T-cell (primary cell): ENCODE data around the gene GCNA. TPM values are rescaled to one million over a fixed set of nuclear protein-coding genes. Genes with fewer than 3 reads are reported as not detected.

Source experiments
- ATAC-seq, 4 experiments: fragments of 200-7000 bp in 3 of 4; fragments of 150-1000 bp in 1 of 4; cut with Tn5 transposase; replicated peaks in 1 of 4; 1 replicate in 3 of 4; 2 replicates in 1 of 4; pipeline ENCODE4 v1.10.0; 2021; ENCODE audit warnings: moderate library complexity in 3 of 4, mild to moderate bottlenecking in 2 of 4, moderate number of reproducible peaks in 1 of 4
- CTCF ChIA-PET, 2 donors: fragments of 300-600 bp; sonication (Branson Sonifier 250); formaldehyde crosslinking; loops; one replicate each; lab custom pipeline; 2022; ENCODE audit warnings: antibody characterized with exemption in 2 of 2; lab: Charles Lee
- POLR2A ChIA-PET, 2 donors: fragments of 300-600 bp; sonication (Branson Sonifier 250); formaldehyde crosslinking; loops; one replicate each; lab custom pipeline; 2022; ENCODE audit warnings: antibody characterized with exemption in 2 of 2; lab: Charles Lee
- DNase-seq, 35 experiments: peaks; one replicate each; pipeline versions ENCODE4 v3.0.0 to v3.0.0-alpha.2; 2013 to 2023
- H3K27ac ChIP-seq: one replicate; pipeline ENCODE4 v1.5.1; 2013; ENCODE audit warnings: low read length
- H3K27me3 ChIP-seq, 2 experiments: replicated peaks in 1 of 2; 1 replicate in 1 of 2; 2 replicates in 1 of 2; pipeline versions ENCODE4 v1.6.1 to v1.7.0; 2013; ENCODE audit warnings: low read length in 1 of 2, mixed read lengths in 1 of 2; ENCODE audit not compliant: control insufficient read depth in 2 of 2, insufficient read depth in 2 of 2; ENCODE audit errors: extremely low read depth in 1 of 2
- H3K36me3 ChIP-seq, 2 donors: 1 replicate in 1 of 2; 2 replicates in 1 of 2; pipeline versions ENCODE4 v1.6.1 to v1.7.0; 2013; ENCODE audit warnings: low read length in 1 of 2; ENCODE audit not compliant: control insufficient read depth in 2 of 2, insufficient read depth in 1 of 2; ENCODE audit errors: extremely low read depth in 1 of 2
- H3K4me1 ChIP-seq, 2 experiments: 1 replicate in 1 of 2; 2 replicates in 1 of 2; pipeline versions ENCODE4 v1.6.1 to v1.7.0; 2013; ENCODE audit warnings: low read length in 2 of 2, mixed read lengths in 1 of 2; ENCODE audit not compliant: insufficient read depth in 2 of 2, control insufficient read depth in 1 of 2; ENCODE audit errors: extremely low read depth in 1 of 2
- H3K4me3 ChIP-seq, 2 donors: 1 replicate in 1 of 2; 2 replicates in 1 of 2; pipeline versions ENCODE4 v1.5.1 to v1.7.0; 2013; ENCODE audit warnings: mild to moderate bottlenecking in 2 of 2, low read length in 1 of 2, moderate library complexity in 1 of 2; ENCODE audit not compliant: control insufficient read depth in 1 of 2; ENCODE audit errors: extremely low read depth in 1 of 2
- H3K9me3 ChIP-seq: 2 replicates; pipeline ENCODE4 v1.7.0; 2013
- H3K27ac Mint-ChIP-seq, 2 donors: one replicate each; pipeline ENCODE4 v1.8.0; 2020 to 2021; ENCODE audit warnings: mild to moderate bottlenecking in 2 of 2, mixed read lengths in 2 of 2
- H3K27me3 Mint-ChIP-seq, 2 donors: one replicate each; pipeline ENCODE4 v1.8.0; 2021 to 2022; ENCODE audit warnings: mixed read lengths in 2 of 2
- H3K36me3 Mint-ChIP-seq: one replicate; pipeline ENCODE4 v1.8.0; 2021; ENCODE audit warnings: mixed read lengths
- H3K4me1 Mint-ChIP-seq, 3 donors: one replicate each; pipeline ENCODE4 v1.8.0; 2020 to 2022; ENCODE audit warnings: mixed read lengths in 3 of 3, mild to moderate bottlenecking in 1 of 3
- H3K4me3 Mint-ChIP-seq, 3 donors: one replicate each; pipeline ENCODE4 v1.8.0; 2020 to 2022; ENCODE audit warnings: mild to moderate bottlenecking in 3 of 3, mixed read lengths in 3 of 3, moderate library complexity in 3 of 3
- H3K9me3 Mint-ChIP-seq, 3 donors: one replicate each; pipeline ENCODE4 v1.8.0; 2020 to 2022; ENCODE audit warnings: mixed read lengths in 3 of 3
- WGBS: methylation state at CpG from one replicate; pipeline ENCODE4 v1.1.5; 2013; ENCODE audit warnings: missing lambda C conversion rate; ENCODE audit not compliant: insufficient coverage; 5-methylcytosine and 5-hydroxymethylcytosine counted together
- total RNA-seq, 35 experiments: library from RNA in 6 of 35; stranded (reverse) in 6 of 35; fragments of 120-200 nt in 1 of 35; gene quantifications; one replicate each; pipeline versions ENCODE4 v1.2.1 to v1.2.4 and lab custom pipeline; 2013 to 2026

Gene GCNA
- total RNA-seq, 5 donors from 2014 or later (not counting 1 experiment from before 2014, with no cell fraction given) = 5.2 to 8.6 (median 5.6) TPM

GRCh38 chrX:71612256-71612655 lies 34.0 kb downstream of the GCNA start:
- no peak overlapping the region for H3K4me3 ChIP-seq
- Mint-ChIP-seq H3K4me3 (no peak overlapping the region), H3K27me3 (peaks cover 0 to 11% of the 10 kb centered on the region in 2 donors), H3K4me1 (peaks cover 47 to 57% (median 49%) of the 10 kb centered on the region in 3 donors), H3K36me3 (peaks cover 50% of the 10 kb centered on the region), H3K27ac (peak overlapping the region; percentile 13 to 43), H3K9me3 (no peaks in the 10 kb centered on the region)
- no peak for DNase-seq
- ChIA-PET POLR2A (interaction anchor here in 1 of 2 donors (0.7 kb wide), 1 partner anchor 1244 kb away, joined by 5 read pairs; no protein-coding TSS in a partner anchor), CTCF (interaction anchor here in 1 of 2 donors (1.1 to 1.2 kb wide), 2 partner anchors 10 kb away, joined by 3 read pairs; no protein-coding TSS in a partner anchor)
- H3K27me3 ChIP-seq = no peaks in the 10 kb centered on the region
- H3K4me1 ChIP-seq = peaks cover 6 to 56% of the 10 kb centered on the region in 2 experiments
- no CpG with 5 or more reads among the region's 8 CpGs for WGBS
- H3K27ac ChIP-seq = no peak overlapping the region
- no peaks in the 10 kb centered on the region for H3K9me3 ChIP-seq
- no peak for ATAC-seq
- peaks cover 0 to 36% of the 10 kb centered on the region in 2 donors for H3K36me3 ChIP-seq

GRCh38 chrX:71615056-71615455 lies 36.8 kb downstream of the GCNA start:
- POLR2A ChIA-PET = no interaction called here
- CTCF ChIA-PET = interaction anchor here in 1 of 2 donors (1.5 kb wide), 1 partner anchor 17 kb away, joined by 3 read pairs; no protein-coding TSS in a partner anchor
- H3K4me3 ChIP-seq = no peak overlapping the region
- 85% methylated on average over 2 of the region's 4 CpGs for WGBS
- no peaks in the 10 kb centered on the region for H3K9me3 ChIP-seq
- peaks cover 34% of the 10 kb centered on the region for H3K36me3 Mint-ChIP-seq
- H3K36me3 ChIP-seq = peaks cover 0 to 29% of the 10 kb centered on the region in 2 donors
- no peak for DNase-seq
- no peaks in the 10 kb centered on the region for H3K27me3 ChIP-seq
- peak overlapping the region; percentile 82 to 95 for H3K27ac Mint-ChIP-seq
- ATAC-seq = no peak
- peak overlapping the region; percentile 88 for H3K27ac ChIP-seq
- H3K27me3 Mint-ChIP-seq = no peaks in the 10 kb centered on the region
- H3K4me1 ChIP-seq = peaks cover 3 to 60% of the 10 kb centered on the region in 2 experiments
- H3K9me3 Mint-ChIP-seq = no peaks in the 10 kb centered on the region
- H3K4me3 Mint-ChIP-seq = peak overlapping the region in 1 of 3 donors; percentile 68
- peaks cover 50 to 60% (median 51%) of the 10 kb centered on the region in 3 donors for H3K4me1 Mint-ChIP-seq

- Histone ChIP-seq H3K27me3 (no peaks in the 10 kb centered on the region), H3K36me3 (peaks cover 0 to 23% of the 10 kb centered on the region in 2 donors), H3K4me1 (peaks cover 3 to 69% of the 10 kb centered on the region in 2 experiments), H3K4me3 (peak overlapping the region in 1 of 2 donors; percentile 62), H3K9me3 (no peaks in the 10 kb centered on the region), H3K27ac (peak overlapping the region; percentile 88)
- H3K27me3 Mint-ChIP-seq = no peaks in the 10 kb centered on the region
- no peaks in the 10 kb centered on the region for H3K9me3 Mint-ChIP-seq
- H3K36me3 Mint-ChIP-seq = peaks cover 31% of the 10 kb centered on the region
- H3K4me1 Mint-ChIP-seq = peaks cover 53 to 67% (median 60%) of the 10 kb centered on the region in 3 donors
- peak overlapping the region; percentile 68 to 86 (median 79) for H3K4me3 Mint-ChIP-seq
- ATAC-seq (no peak), DNase-seq (no peak)
- peak overlapping the region; percentile 82 to 95 for H3K27ac Mint-ChIP-seq
- ChIA-PET POLR2A (no interaction called here), CTCF (interaction anchor here in 1 of 2 donors (1.5 kb wide), 1 partner anchor 16 kb away, joined by 3 read pairs; no protein-coding TSS in a partner anchor)
- WGBS = 50% methylated on average over 9 of the region's 10 CpGs
Measured at GRCh38 chrX:71615954-71616353, 37.7 kb downstream of the GCNA start.

GRCh38 chrX:71616672-71617529 lies 38.7 kb downstream of the GCNA start:
- Mint-ChIP-seq H3K4me3 (peak overlapping the region; percentile 68 to 86 (median 79)), H3K27me3 (no peaks in the 10 kb centered on the region), H3K27ac (peak overlapping the region; percentile 82 to 95), H3K36me3 (peaks cover 23% of the 10 kb centered on the region), H3K4me1 (peaks cover 60 to 68% (median 66%) of the 10 kb centered on the region in 3 donors), H3K9me3 (no peaks in the 10 kb centered on the region)
- POLR2A ChIA-PET = interaction anchor here in 1 of 2 donors (0.5 kb wide), 1 partner anchor 19 kb away, joined by 3 read pairs; no protein-coding TSS in a partner anchor
- CTCF ChIA-PET = interaction anchor here in 1 of 2 donors (1.1 kb wide), 1 partner anchor 36 kb away, joined by 3 read pairs; no protein-coding TSS in a partner anchor
- peaks cover 0 to 15% of the 10 kb centered on the region in 2 donors for H3K36me3 ChIP-seq
- peak overlapping the region; percentile 88 for H3K27ac ChIP-seq
- DNase-seq = peak in 4 of 35 experiments; percentile 15 to 58 (median 29)
- 34% methylated on average over 14 of the region's 43 CpGs for WGBS
- H3K4me1 ChIP-seq = peaks cover 3 to 73% of the 10 kb centered on the region in 2 experiments
- ATAC-seq = peak in 2 of 4 experiments; percentile 24 to 32
- no peaks in the 10 kb centered on the region for H3K27me3 ChIP-seq
- H3K4me3 ChIP-seq = peak overlapping the region in 1 of 2 donors; percentile 62
- no peaks in the 10 kb centered on the region for H3K9me3 ChIP-seq

- Mint-ChIP-seq H3K27ac (peak overlapping the region; percentile 91 to 95), H3K4me3 (peak overlapping the region; percentile 68 to 86 (median 79)), H3K4me1 (peaks cover 68 to 77% (median 74%) of the 10 kb centered on the region in 3 donors), H3K27me3 (no peaks in the 10 kb centered on the region), H3K9me3 (no peaks in the 10 kb centered on the region), H3K36me3 (peaks cover 17% of the 10 kb centered on the region)
- H3K4me1 ChIP-seq = peaks cover 3 to 81% of the 10 kb centered on the region in 2 experiments
- WGBS = 0% methylated on average over 2 of the region's 8 CpGs
- ATAC-seq = no peak
- no peaks in the 10 kb centered on the region for H3K27me3 ChIP-seq
- POLR2A ChIA-PET = no interaction called here
- H3K27ac ChIP-seq = peak overlapping the region; percentile 88
- H3K4me3 ChIP-seq = peak overlapping the region; percentile 17 to 62
- no peaks in the 10 kb centered on the region for H3K9me3 ChIP-seq
- H3K36me3 ChIP-seq = peaks cover 0 to 9% of the 10 kb centered on the region in 2 donors
- CTCF ChIA-PET = interaction anchor here in 1 of 2 donors (0.7 to 1.1 kb wide), 2 partner anchors 35 kb away, joined by 3 to 4 read pairs; no protein-coding TSS in a partner anchor
- no peak for DNase-seq
Measured at GRCh38 chrX:71617742-71618141, 39.5 kb downstream of the GCNA start.

- WGBS = 0% methylated on average over 2 of the region's 4 CpGs
- peak in 12 of 35 experiments; percentile 17 to 66 (median 38) for DNase-seq
- ATAC-seq = peak; percentile 39 to 62 (median 54)
- no peaks in the 10 kb centered on the region for H3K27me3 Mint-ChIP-seq
- POLR2A ChIA-PET = no interaction called here
- peak within 1 kb of the TSS; percentile 17 to 62 for H3K4me3 ChIP-seq
- no peaks in the 10 kb centered on the region for H3K9me3 Mint-ChIP-seq
- H3K27ac Mint-ChIP-seq = peak within 1 kb of the TSS; percentile 91 to 95
- peak within 1 kb of the TSS; percentile 88 for H3K27ac ChIP-seq
- H3K4me3 Mint-ChIP-seq = peak within 1 kb of the TSS; percentile 68 to 86 (median 79)
- H3K9me3 ChIP-seq = no peaks in the 10 kb centered on the region
- peaks cover 0 to 9% of the 10 kb centered on the region in 2 donors for H3K36me3 ChIP-seq
- H3K27me3 ChIP-seq = no peaks in the 10 kb centered on the region
- peaks cover 3 to 87% of the 10 kb centered on the region in 2 experiments for H3K4me1 ChIP-seq
- CTCF ChIA-PET = interaction anchor here in 1 of 2 donors (0.7 to 1.1 kb wide), 2 partner anchors 18 to 34 kb away, joined by 4 read pairs; no protein-coding TSS in a partner anchor
- peaks cover 74 to 81% (median 80%) of the 10 kb centered on the region in 3 donors for H3K4me1 Mint-ChIP-seq
- H3K36me3 Mint-ChIP-seq = peaks cover 15% of the 10 kb centered on the region
Measured at GRCh38 chrX:71618303-71618721, 40.1 kb downstream of the GCNA start, which contains the start of gene CXCR3. Gene CXCR3 (minus strand): TSS chrX:71618511. CDS start chrX:71618449, 62 bp downstream.
